ENCODE measurements around the gene HPSE2. TPM values are rescaled to one million over a fixed set of nuclear protein-coding genes. Genes with fewer than 3 reads are reported as not detected.

The HPSE2 gene
- total RNA-seq, 1 donor from 2014 or later, result not detected

GRCh38 chr10:98642281-98642680 is 593.4 kb downstream of the HPSE2 start:
- TF ChIP-seq CTCF (conservative IDR thresholded peaks at IDR 0.05; ENCODE audit: low read depth, low read length), result no peak
- H3K4me3 ChIP-seq (ENCODE audit: low read depth, low read length), result no peak overlapping the region
- no peak for DNase-seq (ENCODE audit: low read depth)

- no peak overlapping the region for H3K4me3 ChIP-seq (ENCODE audit: low read depth, low read length)
- no peak for DNase-seq (ENCODE audit: low read depth)
- TF ChIP-seq CTCF (conservative IDR thresholded peaks at IDR 0.05; ENCODE audit: low read depth, low read length), result no peak
These were observed 596.7 kb downstream of the HPSE2 start for GRCh38 chr10:98638920-98639319.

DNA sequence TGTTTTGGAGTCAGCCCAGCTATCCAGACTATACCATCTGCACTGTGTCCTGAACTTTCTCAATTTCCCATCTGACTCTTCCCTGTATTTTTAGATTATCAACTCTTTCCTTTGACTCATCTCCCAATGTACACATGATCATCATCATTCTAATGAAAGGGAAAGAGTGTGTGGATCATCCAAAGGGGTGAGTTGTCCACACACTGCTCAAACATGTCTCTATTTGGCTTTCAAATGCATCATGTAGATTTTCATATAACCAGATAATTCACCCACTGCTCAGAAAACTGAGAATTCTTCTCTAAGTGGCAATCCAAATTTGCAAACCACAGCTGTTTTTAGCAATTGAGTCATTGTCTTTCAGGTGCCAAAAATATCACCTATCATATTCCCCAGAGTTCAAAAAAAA is 598.7 kb downstream of the HPSE2 start:
- TF ChIP-seq CTCF (conservative IDR thresholded peaks at IDR 0.05; ENCODE audit: low read depth, low read length), result no peak
- no peak for DNase-seq (ENCODE audit: low read depth)
- no peak overlapping the region for H3K4me3 ChIP-seq (ENCODE audit: low read depth, low read length)

DNA sequence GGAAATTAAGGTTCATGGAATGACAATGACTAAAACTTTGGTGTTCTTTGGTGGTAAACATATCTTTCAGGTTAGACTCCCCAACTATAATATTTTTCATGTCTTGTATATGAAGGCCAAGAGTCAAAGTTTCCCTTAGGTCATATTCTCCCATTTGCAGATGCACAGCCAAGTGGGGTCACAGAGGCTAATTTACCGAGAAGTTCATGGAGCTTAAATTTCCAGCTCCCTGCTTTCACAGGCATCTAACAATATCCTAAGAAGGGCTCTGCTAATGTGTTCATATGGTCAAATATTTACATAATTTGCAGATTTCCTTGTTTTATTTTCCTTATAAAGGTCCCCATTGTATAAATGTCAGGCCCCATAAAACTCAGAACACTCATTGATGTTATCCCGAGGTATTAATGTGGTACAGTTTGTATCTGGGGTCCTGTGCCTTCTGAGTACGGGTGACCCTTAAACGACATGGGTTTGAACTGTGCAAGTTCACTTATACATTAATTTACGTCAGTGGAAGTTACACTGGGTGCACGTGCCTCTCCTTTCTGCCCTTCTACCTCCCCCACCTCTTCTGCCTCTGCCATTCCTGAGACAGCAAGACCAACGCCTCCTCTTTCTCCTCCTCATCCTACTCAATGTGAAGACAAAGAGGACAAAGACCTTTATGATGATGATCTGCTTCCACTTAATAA is 603.0 kb downstream of the HPSE2 start:
- no peak for TF ChIP-seq CTCF (conservative IDR thresholded peaks at IDR 0.05; ENCODE audit: low read depth, low read length)
- DNase-seq (ENCODE audit: low read depth), result no peak
- no peak overlapping the region for H3K4me3 ChIP-seq (ENCODE audit: low read depth, low read length)

DNA sequence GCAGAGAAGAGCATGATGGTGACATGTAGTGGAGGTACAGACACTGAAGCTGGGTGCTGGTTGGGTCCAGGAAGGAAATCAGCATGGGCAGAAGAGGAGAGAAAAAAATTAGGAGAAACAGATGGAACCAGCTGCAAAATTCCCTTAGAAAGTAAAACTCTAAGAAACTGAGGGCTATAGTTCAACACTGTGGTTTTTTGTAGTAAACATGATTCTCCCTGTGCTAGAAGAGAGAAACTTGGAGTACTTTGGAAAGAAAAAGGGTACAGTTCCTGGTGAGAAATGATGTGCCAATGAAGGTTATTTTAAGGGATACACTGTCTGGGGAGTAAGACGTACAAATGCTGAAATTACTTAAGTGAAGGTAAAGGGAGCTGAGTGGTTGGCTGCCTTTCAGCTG is 607.4 kb downstream of the HPSE2 start:
- DNase-seq (ENCODE audit: low read depth), result no peak
- H3K4me3 ChIP-seq (ENCODE audit: low read depth, low read length), result no peak overlapping the region
- no peak for TF ChIP-seq CTCF (conservative IDR thresholded peaks at IDR 0.05; ENCODE audit: low read depth, low read length)

- TF ChIP-seq CTCF (conservative IDR thresholded peaks at IDR 0.05; ENCODE audit: low read depth, low read length), result no peak
- no peak for DNase-seq (ENCODE audit: low read depth)
- H3K4me3 ChIP-seq (ENCODE audit: low read depth, low read length), result no peak overlapping the region
These were observed 607.9 kb downstream of the HPSE2 start for GRCh38 chr10:98627711-98628110.

GRCh38 chr10:98624963-98625362 is 610.7 kb downstream of the HPSE2 start:
- TF ChIP-seq CTCF (conservative IDR thresholded peaks at IDR 0.05; ENCODE audit: low read depth, low read length), result no peak
- no peak overlapping the region for H3K4me3 ChIP-seq (ENCODE audit: low read depth, low read length)
- no peak for DNase-seq (ENCODE audit: low read depth)

Measured in epithelial cell of proximal tubule (primary cell).